ENCODE data around the gene FNDC3B. TPM values are rescaled to one million over a fixed set of nuclear protein-coding genes. Genes with fewer than 3 reads are reported as not detected.
"Not testable (repeated sequence)": the region's sequence is repeated elsewhere in the genome, so short reads cannot be mapped to it uniquely, and the experiment has no call there.

The FNDC3B gene
- total RNA-seq (10 to 100 TPM; 27.0 to 41.6 TPM), total RNA-seq (20.7 to 39.5 reads per million in 2 donors)

- no peaks in the 10 kb centered on the region for H3K9me3 ChIP-seq (ENCODE audit: control insufficient read depth, low read length, poor library complexity, severe bottlenecking)
- DNase-seq, result peak; percentile 74 to 87 (median 81)
- Mint-ChIP-seq H3K4me1 (peaks cover 25% of the 10 kb centered on the region), H3K36me3 (ENCODE audit: low read depth) (peaks cover 2% of the 10 kb centered on the region), H3K4me3 (peak within 1 kb of the TSS; percentile 99), H3K27me3 (no peaks in the 10 kb centered on the region), H3K27ac (peak within 1 kb of the TSS; percentile 95)
- peak; percentile 96 for ATAC-seq
Measured at GRCh38 chr3:172039436-172040077, at the start of gene FNDC3B. FNDC3B (plus strand) TSS chr3:172039578; CDS start chr3:172112480, 72,902 bp downstream.

GRCh38 chr3:171990239-171990638 lies 49.1 kb upstream of the FNDC3B start:
- H3K4me1 Mint-ChIP-seq; H3K27ac Mint-ChIP-seq; H3K9me3 ChIP-seq (ENCODE audit: control insufficient read depth, low read length, poor library complexity, severe bottlenecking); ATAC-seq; H3K36me3 Mint-ChIP-seq (ENCODE audit: low read depth); DNase-seq; H3K4me3 Mint-ChIP-seq: not testable (repeated sequence)
- H3K27me3 Mint-ChIP-seq, result peaks cover 15% of the 10 kb centered on the region

- ATAC-seq, result no peak
- Mint-ChIP-seq H3K27me3 (peaks cover 11% of the 10 kb centered on the region), H3K27ac (no peak overlapping the region), H3K36me3 (ENCODE audit: low read depth) (no peaks in the 10 kb centered on the region), H3K4me3 (no peak overlapping the region), H3K4me1 (no peaks in the 10 kb centered on the region)
- H3K9me3 ChIP-seq (ENCODE audit: control insufficient read depth, low read length, poor library complexity, severe bottlenecking), result no peaks in the 10 kb centered on the region
- no peak for DNase-seq
Measured at GRCh38 chr3:171991166-171991565, 48.2 kb upstream of the FNDC3B start.

GRCh38 chr3:171994646-171995428 lies 44.5 kb upstream of the FNDC3B start:
- H3K27me3 Mint-ChIP-seq, result peaks cover 11% of the 10 kb centered on the region
- DNase-seq (no peak), ATAC-seq (no peak)
- H3K4me1 Mint-ChIP-seq, result no peaks in the 10 kb centered on the region
- H3K4me3 Mint-ChIP-seq, result no peak overlapping the region
- no peaks in the 10 kb centered on the region for H3K36me3 Mint-ChIP-seq (ENCODE audit: low read depth)
- no peak overlapping the region for H3K27ac Mint-ChIP-seq
- H3K9me3 ChIP-seq (ENCODE audit: control insufficient read depth, low read length, poor library complexity, severe bottlenecking), result no peaks in the 10 kb centered on the region

DNA sequence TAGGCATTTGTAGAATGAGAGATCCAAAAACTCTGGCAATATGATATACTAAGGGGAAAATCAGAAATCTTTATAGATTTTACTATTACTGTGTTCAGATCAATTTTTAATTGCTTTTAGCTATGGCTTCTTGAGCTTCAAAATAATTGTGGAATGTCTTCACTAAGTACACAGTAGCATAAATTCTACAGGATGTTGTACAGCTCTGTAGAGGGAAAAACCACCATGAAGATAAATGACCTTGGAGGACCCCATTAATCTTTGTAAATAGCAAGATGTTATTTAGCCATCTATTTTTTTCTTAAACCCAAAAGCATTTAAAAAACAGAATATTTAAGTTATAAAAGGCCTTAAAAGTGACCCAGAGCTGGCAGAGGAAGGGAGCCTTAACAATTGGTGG lies 43.9 kb upstream of the FNDC3B start:
- H3K4me1 Mint-ChIP-seq, result no peaks in the 10 kb centered on the region
- no peaks in the 10 kb centered on the region for H3K9me3 ChIP-seq (ENCODE audit: control insufficient read depth, low read length, poor library complexity, severe bottlenecking)
- peaks cover 11% of the 10 kb centered on the region for H3K27me3 Mint-ChIP-seq
- H3K36me3 Mint-ChIP-seq (ENCODE audit: low read depth), result no peaks in the 10 kb centered on the region
- no peak overlapping the region for H3K4me3 Mint-ChIP-seq
- DNase-seq, result no peak
- no peak overlapping the region for H3K27ac Mint-ChIP-seq
- ATAC-seq, result no peak

GRCh38 chr3:171996178-171996817 lies 43.1 kb upstream of the FNDC3B start:
- Mint-ChIP-seq H3K4me1 (no peaks in the 10 kb centered on the region), H3K27ac (no peak overlapping the region), H3K36me3 (ENCODE audit: low read depth) (no peaks in the 10 kb centered on the region), H3K27me3 (peaks cover 6% of the 10 kb centered on the region), H3K4me3 (no peak overlapping the region)
- no peaks in the 10 kb centered on the region for H3K9me3 ChIP-seq (ENCODE audit: control insufficient read depth, low read length, poor library complexity, severe bottlenecking)
- no peak for ATAC-seq
- DNase-seq, result no peak

DNA sequence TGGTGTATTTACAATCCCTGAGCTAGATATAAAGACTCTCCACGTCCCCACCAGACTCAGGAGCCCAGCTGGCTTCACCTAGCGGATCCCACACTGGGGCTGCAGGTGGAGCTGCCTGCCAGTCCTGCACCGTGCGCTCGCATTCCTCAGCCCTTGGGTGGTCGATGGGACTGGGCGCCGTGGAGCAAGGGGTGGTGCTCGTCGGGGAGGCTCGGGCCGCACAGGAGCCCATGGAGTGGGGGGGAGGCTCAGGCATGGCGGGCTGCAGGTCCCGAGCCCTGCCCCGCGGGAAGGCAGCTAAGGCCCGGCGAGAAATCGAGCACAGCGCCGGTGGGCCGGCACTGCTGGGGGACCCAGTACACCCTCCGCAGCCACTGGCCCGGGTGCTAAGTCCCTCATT lies 40.6 kb upstream of the FNDC3B start:
- DNase-seq; H3K9me3 ChIP-seq (ENCODE audit: control insufficient read depth, low read length, poor library complexity, severe bottlenecking); ATAC-seq; H3K4me1 Mint-ChIP-seq; H3K27ac Mint-ChIP-seq; H3K4me3 Mint-ChIP-seq; H3K36me3 Mint-ChIP-seq (ENCODE audit: low read depth); H3K27me3 Mint-ChIP-seq: not testable (repeated sequence)

- not testable (repeated sequence) for DNase-seq; H3K27ac Mint-ChIP-seq; H3K27me3 Mint-ChIP-seq; H3K4me1 Mint-ChIP-seq; H3K4me3 Mint-ChIP-seq; H3K36me3 Mint-ChIP-seq (ENCODE audit: low read depth); H3K9me3 ChIP-seq (ENCODE audit: control insufficient read depth, low read length, poor library complexity, severe bottlenecking); ATAC-seq
Measured at GRCh38 chr3:172001616-172002015, 37.8 kb upstream of the FNDC3B start.

DNA sequence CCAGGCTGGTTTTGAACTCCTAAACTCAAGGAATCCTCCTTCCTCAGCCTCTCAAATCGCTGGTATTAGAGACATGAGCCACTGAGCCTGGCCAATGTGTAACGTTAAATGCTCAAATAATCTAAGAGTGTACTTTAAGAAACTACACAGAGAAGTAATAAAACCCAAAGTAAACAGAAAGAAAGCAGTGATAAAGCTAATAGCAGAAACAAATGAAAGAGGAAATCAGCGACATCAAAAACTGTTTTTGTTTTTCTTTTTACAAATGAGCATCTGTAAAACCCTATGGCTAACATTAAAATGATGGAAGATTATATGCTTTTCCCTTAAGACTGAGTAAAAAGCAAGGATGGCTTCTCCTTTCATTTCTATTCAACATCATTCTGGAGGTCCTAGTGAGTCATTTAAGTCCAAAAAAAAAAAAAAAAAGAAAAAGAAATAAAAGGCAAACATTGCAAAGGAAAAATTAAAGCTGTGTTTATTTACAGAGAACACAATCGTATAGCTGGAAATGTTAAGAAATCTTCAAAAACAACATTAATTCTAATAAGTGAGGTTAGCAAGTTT lies 36.8 kb upstream of the FNDC3B start:
- no peaks in the 10 kb centered on the region for H3K27me3 Mint-ChIP-seq
- H3K36me3 Mint-ChIP-seq (ENCODE audit: low read depth), result no peaks in the 10 kb centered on the region
- DNase-seq (no peak), ATAC-seq (no peak)
- no peaks in the 10 kb centered on the region for H3K9me3 ChIP-seq (ENCODE audit: control insufficient read depth, low read length, poor library complexity, severe bottlenecking)
- no peaks in the 10 kb centered on the region for H3K4me1 Mint-ChIP-seq
- H3K27ac Mint-ChIP-seq, result no peak overlapping the region
- H3K4me3 Mint-ChIP-seq, result no peak overlapping the region

DNA sequence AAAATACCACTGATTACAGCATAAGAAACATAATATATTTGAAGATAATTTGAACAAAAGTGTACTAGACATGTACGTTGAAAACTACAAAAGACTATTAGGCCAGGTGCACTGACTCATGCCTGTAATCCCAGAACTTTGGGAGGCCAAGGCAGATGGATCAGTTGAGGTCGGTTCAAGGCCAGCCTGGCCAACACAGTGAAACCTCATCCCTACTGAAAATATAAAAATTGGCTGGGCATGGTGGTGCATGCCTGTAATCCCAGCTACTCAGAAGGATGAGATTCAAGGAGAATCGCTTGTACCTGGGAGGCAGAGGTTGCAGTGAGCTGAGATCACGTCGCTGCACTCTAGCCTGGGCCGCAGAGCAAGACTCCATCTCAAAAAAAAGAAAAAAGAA lies 36.2 kb upstream of the FNDC3B start:
- no peaks in the 10 kb centered on the region for H3K36me3 Mint-ChIP-seq (ENCODE audit: low read depth)
- no peaks in the 10 kb centered on the region for H3K27me3 Mint-ChIP-seq
- no peaks in the 10 kb centered on the region for H3K4me1 Mint-ChIP-seq

GRCh38 chr3:172007065-172007370 lies 32.4 kb upstream of the FNDC3B start:
- H3K36me3 Mint-ChIP-seq (ENCODE audit: low read depth), result no peaks in the 10 kb centered on the region
- no peak overlapping the region for H3K27ac Mint-ChIP-seq
- no peaks in the 10 kb centered on the region for H3K4me1 Mint-ChIP-seq
- H3K27me3 Mint-ChIP-seq, result no peaks in the 10 kb centered on the region
- H3K4me3 Mint-ChIP-seq, result no peak overlapping the region
- DNase-seq (no peak), ATAC-seq (no peak)
- H3K9me3 ChIP-seq (ENCODE audit: control insufficient read depth, low read length, poor library complexity, severe bottlenecking), result no peaks in the 10 kb centered on the region

More for the DNA sequence above, 36.2 kb upstream of the FNDC3B start:
- DNase-seq (no peak), ATAC-seq (no peak)
- no peaks in the 10 kb centered on the region for H3K9me3 ChIP-seq (ENCODE audit: control insufficient read depth, low read length, poor library complexity, severe bottlenecking)
- H3K27ac Mint-ChIP-seq, result no peak overlapping the region
- no peak overlapping the region for H3K4me3 Mint-ChIP-seq

DNA sequence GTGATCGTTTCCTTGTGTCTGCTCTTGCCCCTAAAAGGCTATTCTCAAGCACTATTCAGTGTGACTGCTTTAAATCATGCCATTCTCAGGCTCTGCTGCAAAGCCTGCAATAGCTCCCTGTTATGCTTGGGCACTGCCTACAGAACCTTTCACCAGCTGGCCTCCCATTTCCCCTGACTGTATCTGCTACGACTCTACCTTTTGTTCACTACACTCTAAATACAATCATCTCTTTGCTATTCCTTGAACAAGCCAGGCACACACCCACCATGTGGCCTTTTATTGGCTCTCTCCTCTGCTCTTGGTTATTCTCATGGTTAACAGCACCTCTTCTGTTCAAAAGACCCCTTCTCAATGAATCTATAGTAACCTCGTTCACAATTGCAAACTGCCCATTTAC lies 29.6 kb upstream of the FNDC3B start:
- Mint-ChIP-seq H3K27me3 (peaks cover 10% of the 10 kb centered on the region), H3K4me1 (no peaks in the 10 kb centered on the region), H3K36me3 (ENCODE audit: low read depth) (no peaks in the 10 kb centered on the region)

DNA sequence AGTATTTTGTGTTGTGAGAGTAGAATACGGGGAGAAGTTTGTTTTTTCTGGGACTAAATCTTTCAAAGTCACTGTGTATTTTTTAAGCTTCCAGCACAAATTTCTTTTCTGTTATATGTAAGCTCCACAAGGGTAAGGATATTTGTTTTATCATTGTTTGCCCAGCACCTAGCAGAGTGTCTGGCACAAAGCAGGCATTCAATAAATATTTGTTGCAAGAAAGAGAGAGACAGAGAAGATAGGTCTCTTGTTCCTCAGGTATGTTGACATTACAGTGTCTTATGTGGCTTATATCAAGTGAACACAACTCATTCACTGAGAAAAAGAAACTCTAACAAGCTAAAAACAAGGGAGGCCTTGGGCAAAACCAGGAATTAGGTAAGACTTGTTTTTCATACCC lies 26.6 kb upstream of the FNDC3B start:
- H3K36me3 Mint-ChIP-seq (ENCODE audit: low read depth), result no peaks in the 10 kb centered on the region
- H3K4me3 Mint-ChIP-seq, result no peak overlapping the region
- ATAC-seq (no peak), DNase-seq (no peak)
- peaks cover 10% of the 10 kb centered on the region for H3K27me3 Mint-ChIP-seq
- no peaks in the 10 kb centered on the region for H3K9me3 ChIP-seq (ENCODE audit: control insufficient read depth, low read length, poor library complexity, severe bottlenecking)
- no peak overlapping the region for H3K27ac Mint-ChIP-seq
- H3K4me1 Mint-ChIP-seq, result no peaks in the 10 kb centered on the region

More for the DNA sequence above, 29.6 kb upstream of the FNDC3B start:
- no peaks in the 10 kb centered on the region for H3K9me3 ChIP-seq (ENCODE audit: control insufficient read depth, low read length, poor library complexity, severe bottlenecking)
- no peak for DNase-seq
- Mint-ChIP-seq H3K27ac (no peak overlapping the region), H3K4me3 (no peak overlapping the region)
- no peak for ATAC-seq
